GM12878 (cell line): ENCODE results near the gene IPO11. TPM values are rescaled to one million over a fixed set of nuclear protein-coding genes. Genes with fewer than 3 reads are reported as not detected.

Source experiments
- ATAC-seq: fragments of 200-7000 bp; cut with Tn5 transposase; 3 replicates; pipeline ENCODE4 v1.9.1; 2020; ENCODE audit warnings: mild to moderate bottlenecking, moderate library complexity
- BruUV-seq: library from RNA; stranded (reverse); fragments of 400-500 nt; replicated peaks from 2 replicates; lab custom pipeline; 2021; lab: Mats Ljungman, UMichigan
- CTCF ChIA-PET: fragments of 300-600 bp; sonication (Branson Sonifier 250); formaldehyde crosslinking; extraction: SDS; loops from one replicate; lab custom pipeline; 2021; ENCODE audit warnings: inconsistent platforms; lab: Yijun Ruan, JAX
- POLR2A ChIA-PET: fragments of 350-600 bp; formaldehyde crosslinking; extraction: SDS; loops from one replicate; lab custom pipeline; 2021; ENCODE audit warnings: inconsistent platforms; lab: Charles Lee
- RAD21 ChIA-PET: fragments of 300-600 bp; sonication (Branson Sonifier 250); formaldehyde crosslinking; loops from one replicate; lab custom pipeline; 2023; ENCODE audit warnings: antibody characterized with exemption; ENCODE audit not compliant: unreplicated experiment; lab: Charles Lee
- SMC1A ChIA-PET: fragments of 300-600 bp; sonication (Branson Sonifier 250); formaldehyde crosslinking; loops from one replicate; lab custom pipeline; 2023; ENCODE audit not compliant: unreplicated experiment, uncharacterized antibody; lab: Charles Lee
- DNase-seq: peaks from one replicate; pipeline ENCODE4 v3.0.0-alpha.2; 2011; ENCODE audit warnings: low read depth, low spot score
- FAIRE-seq: peaks from 3 replicates; lab custom pipeline; 2011; peaks lifted over from hg19 to GRCh38; lab: Jason Lieb, UNC
- H2AFZ ChIP-seq: 2 replicates; pipeline ENCODE4 v1.6.0; 2011; ENCODE audit warnings: low read depth, low read length, control low read depth; ENCODE audit not compliant: control insufficient read depth
- H3K27ac ChIP-seq: 2 replicates; pipeline ENCODE4 v1.5.1; 2011; ENCODE audit warnings: control low read depth; ENCODE audit not compliant: control insufficient read depth, insufficient read depth
- H3K27me3 ChIP-seq, 2 experiments: replicated peaks in 1 of 2; 2 replicates each; pipeline versions ENCODE4 v1.6.0 to v1.6.1; 2011; ENCODE audit warnings: low read length in 1 of 2; ENCODE audit not compliant: control insufficient read depth in 2 of 2, insufficient read depth in 2 of 2
- H3K36me3 ChIP-seq, 2 experiments: 2 replicates each; pipeline ENCODE4 v1.5.1; 2011; ENCODE audit warnings: low read length in 1 of 2; ENCODE audit not compliant: control insufficient read depth in 2 of 2, insufficient read depth in 2 of 2
- H3K4me1 ChIP-seq: 2 replicates; pipeline ENCODE4 v1.6.1; 2011; ENCODE audit warnings: mild to moderate bottlenecking, low read length, moderate library complexity, mixed read lengths; ENCODE audit not compliant: control insufficient read depth, insufficient read depth
- H3K4me2 ChIP-seq: 2 replicates; pipeline ENCODE4 v1.6.0; 2011; ENCODE audit warnings: control low read depth; ENCODE audit not compliant: control insufficient read depth, insufficient read depth
- H3K4me3 ChIP-seq: fragments of 200-600 bp; sonication (generic); 2 replicates; pipeline ENCODE4 v1.5.1; 2016
- H3K79me2 ChIP-seq: 2 replicates; pipeline ENCODE4 v1.6.0; 2011; ENCODE audit warnings: low read length; ENCODE audit not compliant: control insufficient read depth, insufficient read depth
- H3K9ac ChIP-seq: 2 replicates; pipeline ENCODE4 v1.8.0; 2011; ENCODE audit warnings: low read length, control low read depth, mixed read lengths; ENCODE audit not compliant: control insufficient read depth, insufficient read depth
- H3K9me3 ChIP-seq: replicated peaks from 3 replicates; pipeline ENCODE4 v1.5.1; 2011; ENCODE audit warnings: mild to moderate bottlenecking, low read length; ENCODE audit not compliant: control insufficient read depth, insufficient read depth
- H4K20me1 ChIP-seq: 2 replicates; pipeline ENCODE4 v1.6.0; 2011; ENCODE audit not compliant: control insufficient read depth, insufficient read depth
- BHLHE40 ChIP-seq, 2 experiments: fragments of 450-650 bp in 1 of 2; IDR thresholded peaks; 2 replicates each; pipeline ENCODE4 v1.6.1; 2011 to 2017; ENCODE audit warnings: low read depth in 2 of 2, borderline replicate concordance in 1 of 2, improper control_type of control experiment in 1 of 2, low read length in 1 of 2, mild to moderate bottlenecking in 1 of 2
- BRCA1 ChIP-seq: IDR thresholded peaks from 2 replicates; pipeline ENCODE4 v1.6.1; 2011; ENCODE audit warnings: low read depth, low read length, improper control_type of control experiment
- CREB1 ChIP-seq: IDR thresholded peaks from 2 replicates; pipeline ENCODE4 v1.6.1; 2012; ENCODE audit warnings: low read depth, mild to moderate bottlenecking, inconsistent platforms
- CREM ChIP-seq: IDR thresholded peaks from 2 replicates; pipeline ENCODE4 v1.6.1; 2014; ENCODE audit warnings: antibody characterized with exemption, low read depth
- CUX1 ChIP-seq: IDR thresholded peaks from 2 replicates; pipeline ENCODE4 v1.6.1; 2012; ENCODE audit warnings: improper control_type of control experiment, low read depth, low read length; ENCODE audit not compliant: insufficient replicate concordance
- FOXK2 ChIP-seq: fragments of 450-650 bp; IDR thresholded peaks from 2 replicates; pipeline ENCODE4 v1.6.1; 2017; ENCODE audit warnings: mild to moderate bottlenecking, moderate library complexity
- GABPA ChIP-seq: IDR thresholded peaks from 2 replicates; pipeline ENCODE4 v1.6.1; 2014; ENCODE audit warnings: antibody characterized with exemption, low read depth, mild to moderate bottlenecking, inconsistent platforms
- NR2C1 ChIP-seq: fragments of 450-650 bp; IDR thresholded peaks from 2 replicates; pipeline ENCODE4 v1.6.1; 2017; ENCODE audit warnings: antibody characterized with exemption, mild to moderate bottlenecking, moderate library complexity
- NR2C2 ChIP-seq: IDR thresholded peaks from 2 replicates; pipeline ENCODE4 v1.6.1; 2011; ENCODE audit warnings: borderline replicate concordance, low read depth; ENCODE audit not compliant: control insufficient read depth, insufficient read length
- POLR2A ChIP-seq: IDR thresholded peaks from 2 replicates; pipeline ENCODE4 v1.6.1; 2011; ENCODE audit warnings: low read depth, mild to moderate bottlenecking, low read length
- TAF1 ChIP-seq: IDR thresholded peaks from 2 replicates; pipeline ENCODE4 v1.6.1; 2011; ENCODE audit warnings: mild to moderate bottlenecking, low read depth, low read length, borderline replicate concordance
- WGBS: methylation state at CpG from one replicate; pipeline ENCODE4 v1.1.6; 2016; ENCODE audit warnings: low lambda C conversion rate; ENCODE audit not compliant: insufficient replicate concordance, insufficient coverage; ENCODE audit errors: missing lambda C conversion rate; 5-methylcytosine and 5-hydroxymethylcytosine counted together
- in situ Hi-C: fragments of 300-500 bp; cut with MboI; formaldehyde crosslinking; loops from 9 replicates; pipeline ENCODE4 v1.14.3; 2018; ENCODE audit warnings: mixed read lengths
- intact Hi-C: fragments of 100-400 bp; cut with micrococcal nuclease; formaldehyde crosslinking; loops from one replicate; pipeline ENCODE4 v1.14.2; 2022; ENCODE audit not compliant: unreplicated experiment
- polyA plus RNA-seq, 11 experiments: library from polyadenylated mRNA; depleted of rRNA in 4 of 11; unstranded in 6 of 11; stranded (reverse) in 5 of 11; fragments of >200 nt; fragmentation: Nextera tagmentation in 4 of 11; fragmentation: Illumina TruSeq in 1 of 11; extraction: Ambion mirVana in 4 of 11; extraction: Trizol in 1 of 11; gene quantifications; 1 replicate in 1 of 11; 2 replicates in 10 of 11; pipeline versions ENCODE4 v1.2.1 to v1.2.3, GENCODE V29; 2011 to 2016; ENCODE audit warnings: inconsistent platforms in 2 of 11, missing spikeins in 2 of 11, low read depth in 1 of 11
- total RNA-seq, 4 experiments: library from RNA; depleted of rRNA in 3 of 4; stranded (reverse); fragments of >200 nt in 3 of 4; fragmentation: Illumina TruSeq in 1 of 4; extraction: Trizol in 1 of 4; gene quantifications; 2 replicates each; pipeline versions ENCODE4 v1.2.1 to v1.2.3, GENCODE V29; 2013 to 2021
- TF ChIP-seq, protein P1 (sequence below): fragments of 150-350 bp; IDR thresholded peaks from 2 replicates; pipeline ENCODE4 v1.6.1; 2016; ENCODE audit warnings: low read depth, low read length
- TF ChIP-seq, protein P2 (sequence below): fragments of 450-650 bp; IDR thresholded peaks from 2 replicates; pipeline ENCODE4 v1.6.1; 2016; ENCODE audit warnings: mild to moderate bottlenecking
- TF ChIP-seq, protein P3 (sequence below): fragments of 450-650 bp; IDR thresholded peaks from 2 replicates; pipeline ENCODE4 v1.6.1; 2016; ENCODE audit warnings: mild to moderate bottlenecking

IPO11 gene
- total and polyA plus RNA-seq, 10 of the 15 experiments (the other 5 are each of a cell fraction or from before 2014, with no cell fraction given): 14.1 to 49.3 (median 29.8) TPM

- H3K36me3 ChIP-seq: no peaks in the 10 kb centered on the region; a peak in 2 of 4 replicates
- no peaks in the 10 kb centered on the region for H3K27me3 ChIP-seq
- no peaks in the 10 kb centered on the region for H4K20me1 ChIP-seq
- no peak for ATAC-seq
- no peaks in the 10 kb centered on the region for H3K79me2 ChIP-seq
- no peak overlapping the region for H2AFZ ChIP-seq
- ChIA-PET POLR2A (no interaction called here), SMC1A (no interaction called here), CTCF (interaction anchor here (1.3 kb wide), 1 partner anchor 27 kb away, joined by 3 read pairs; no protein-coding TSS in a partner anchor), RAD21 (no interaction called here)
- no peak for DNase-seq
- no peak overlapping the region for H3K4me3 ChIP-seq
- H3K27ac ChIP-seq: no peak overlapping the region
- no peak overlapping the region for H3K9ac ChIP-seq
- in situ Hi-C loops: no loop called here
- BruUV-seq: no TSS peak
- 94% methylated on average over 1 of the region's 1 CpG for WGBS
- intact Hi-C loops: no loop called here
- H3K4me2 ChIP-seq: no peak overlapping the region
- no peaks in the 10 kb centered on the region for H3K9me3 ChIP-seq
- H3K4me1 ChIP-seq: no peaks in the 10 kb centered on the region
- no peak for FAIRE-seq
- TF ChIP-seq, protein P1, sequence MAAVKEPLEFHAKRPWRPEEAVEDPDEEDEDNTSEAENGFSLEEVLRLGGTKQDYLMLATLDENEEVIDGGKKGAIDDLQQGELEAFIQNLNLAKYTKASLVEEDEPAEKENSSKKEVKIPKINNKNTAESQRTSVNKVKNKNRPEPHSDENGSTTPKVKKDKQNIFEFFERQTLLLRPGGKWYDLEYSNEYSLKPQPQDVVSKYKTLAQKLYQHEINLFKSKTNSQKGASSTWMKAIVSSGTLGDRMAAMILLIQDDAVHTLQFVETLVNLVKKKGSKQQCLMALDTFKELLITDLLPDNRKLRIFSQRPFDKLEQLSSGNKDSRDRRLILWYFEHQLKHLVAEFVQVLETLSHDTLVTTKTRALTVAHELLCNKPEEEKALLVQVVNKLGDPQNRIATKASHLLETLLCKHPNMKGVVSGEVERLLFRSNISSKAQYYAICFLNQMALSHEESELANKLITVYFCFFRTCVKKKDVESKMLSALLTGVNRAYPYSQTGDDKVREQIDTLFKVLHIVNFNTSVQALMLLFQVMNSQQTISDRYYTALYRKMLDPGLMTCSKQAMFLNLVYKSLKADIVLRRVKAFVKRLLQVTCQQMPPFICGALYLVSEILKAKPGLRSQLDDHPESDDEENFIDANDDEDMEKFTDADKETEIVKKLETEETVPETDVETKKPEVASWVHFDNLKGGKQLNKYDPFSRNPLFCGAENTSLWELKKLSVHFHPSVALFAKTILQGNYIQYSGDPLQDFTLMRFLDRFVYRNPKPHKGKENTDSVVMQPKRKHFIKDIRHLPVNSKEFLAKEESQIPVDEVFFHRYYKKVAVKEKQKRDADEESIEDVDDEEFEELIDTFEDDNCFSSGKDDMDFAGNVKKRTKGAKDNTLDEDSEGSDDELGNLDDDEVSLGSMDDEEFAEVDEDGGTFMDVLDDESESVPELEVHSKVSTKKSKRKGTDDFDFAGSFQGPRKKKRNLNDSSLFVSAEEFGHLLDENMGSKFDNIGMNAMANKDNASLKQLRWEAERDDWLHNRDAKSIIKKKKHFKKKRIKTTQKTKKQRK: no peak
- TF ChIP-seq CREB1: no peak
- TF ChIP-seq CREM: no peak
- no peak for TF ChIP-seq TAF1
- no peak for TF ChIP-seq NR2C1
- TF ChIP-seq CUX1: no peak
- TF ChIP-seq BRCA1: no peak
- no peak for TF ChIP-seq GABPA
- TF ChIP-seq BHLHE40 (IDR thresholded peaks at IDR 0.05; ENCODE audit: borderline replicate concordance in 1 of 2, low read depth in 2 of 2, low read length in 1 of 2): no peak
- TF ChIP-seq, protein P2, sequence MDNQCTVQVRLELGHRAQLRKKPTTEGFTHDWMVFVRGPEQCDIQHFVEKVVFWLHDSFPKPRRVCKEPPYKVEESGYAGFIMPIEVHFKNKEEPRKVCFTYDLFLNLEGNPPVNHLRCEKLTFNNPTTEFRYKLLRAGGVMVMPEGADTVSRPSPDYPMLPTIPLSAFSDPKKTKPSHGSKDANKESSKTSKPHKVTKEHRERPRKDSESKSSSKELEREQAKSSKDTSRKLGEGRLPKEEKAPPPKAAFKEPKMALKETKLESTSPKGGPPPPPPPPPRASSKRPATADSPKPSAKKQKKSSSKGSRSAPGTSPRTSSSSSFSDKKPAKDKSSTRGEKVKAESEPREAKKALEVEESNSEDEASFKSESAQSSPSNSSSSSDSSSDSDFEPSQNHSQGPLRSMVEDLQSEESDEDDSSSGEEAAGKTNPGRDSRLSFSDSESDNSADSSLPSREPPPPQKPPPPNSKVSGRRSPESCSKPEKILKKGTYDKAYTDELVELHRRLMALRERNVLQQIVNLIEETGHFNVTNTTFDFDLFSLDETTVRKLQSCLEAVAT: no peak
- no peak for TF ChIP-seq FOXK2
- TF ChIP-seq POLR2A: no peak
- TF ChIP-seq NR2C2: no peak
- TF ChIP-seq, protein P3, sequence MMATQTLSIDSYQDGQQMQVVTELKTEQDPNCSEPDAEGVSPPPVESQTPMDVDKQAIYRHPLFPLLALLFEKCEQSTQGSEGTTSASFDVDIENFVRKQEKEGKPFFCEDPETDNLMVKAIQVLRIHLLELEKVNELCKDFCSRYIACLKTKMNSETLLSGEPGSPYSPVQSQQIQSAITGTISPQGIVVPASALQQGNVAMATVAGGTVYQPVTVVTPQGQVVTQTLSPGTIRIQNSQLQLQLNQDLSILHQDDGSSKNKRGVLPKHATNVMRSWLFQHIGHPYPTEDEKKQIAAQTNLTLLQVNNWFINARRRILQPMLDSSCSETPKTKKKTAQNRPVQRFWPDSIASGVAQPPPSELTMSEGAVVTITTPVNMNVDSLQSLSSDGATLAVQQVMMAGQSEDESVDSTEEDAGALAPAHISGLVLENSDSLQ: no peak
Observed at GRCh38 chr5:62509806-62510205, 97.2 kb downstream of the IPO11 start.
